Measurements from ENCODE around the gene OR2A7. TPM values are rescaled to one million over a fixed set of nuclear protein-coding genes. Genes with fewer than 3 reads are reported as not detected.
"Not testable (repeated sequence)": the region's sequence is repeated elsewhere in the genome, so short reads cannot be mapped to it uniquely, and the experiment has no call there.

OR2A7 gene
- total and polyA plus RNA-seq, 12 donors: 0.36 to 3.2 (median 0.61) TPM; not detected in 2

DNA sequence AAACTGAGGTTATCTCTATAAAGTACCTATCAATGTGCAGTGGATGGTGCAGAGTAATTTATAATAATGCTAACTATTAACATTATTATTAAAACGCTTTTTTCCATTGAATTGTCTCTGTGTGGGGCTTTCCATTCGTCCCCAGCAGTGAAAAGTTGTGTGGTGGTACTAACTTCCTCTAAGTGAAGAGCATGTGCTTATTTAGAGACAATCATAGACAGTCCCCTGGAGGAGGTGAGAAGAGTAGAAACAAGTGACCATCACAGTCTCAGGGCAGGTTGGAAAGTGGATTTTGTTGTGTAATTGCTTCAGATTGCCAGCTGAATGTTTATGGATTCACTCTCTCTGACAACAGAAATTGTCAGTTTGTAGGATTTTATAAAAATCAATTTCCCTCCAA, 33.6 kb downstream of the OR2A7 start:
- no CpG with 5 or more reads among the region's 2 CpGs for WGBS, 4 donors

DNA sequence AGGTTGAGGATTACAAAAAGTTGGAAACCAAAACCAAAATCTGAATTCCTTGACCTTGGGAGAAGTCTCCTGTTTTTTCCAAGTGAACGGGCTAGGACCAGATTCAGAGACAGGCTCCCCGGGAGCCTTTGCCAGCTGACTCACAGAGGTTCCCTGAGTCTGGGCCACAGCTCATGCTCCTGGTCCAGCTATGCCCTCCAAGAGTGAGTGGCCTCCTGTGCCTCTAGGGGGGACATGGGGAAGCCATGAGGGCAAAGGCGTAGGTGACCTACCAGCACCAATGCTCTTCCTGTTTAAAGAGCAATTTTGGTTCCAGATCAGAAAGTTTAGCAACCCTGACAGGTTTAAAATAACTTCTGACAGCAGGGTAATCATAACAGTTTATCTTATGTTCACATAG, 35.8 kb downstream of the OR2A7 start:
- intact Hi-C loops (cut with DNase I); DNase-seq; H3K27me3 ChIP-seq: not testable (repeated sequence)

More for the DNA sequence above, 33.6 kb downstream of the OR2A7 start:
- intact Hi-C loops (cut with DNase I); H3K27me3 ChIP-seq; H3K9me3 ChIP-seq (replicated peaks in 1 of 3); DNase-seq; H3K36me3 ChIP-seq (replicated peaks in 1 of 2); H3K27ac ChIP-seq; H3K4me3 ChIP-seq; H3K4me1 ChIP-seq (replicated peaks in 1 of 2): not testable (repeated sequence)

DNA sequence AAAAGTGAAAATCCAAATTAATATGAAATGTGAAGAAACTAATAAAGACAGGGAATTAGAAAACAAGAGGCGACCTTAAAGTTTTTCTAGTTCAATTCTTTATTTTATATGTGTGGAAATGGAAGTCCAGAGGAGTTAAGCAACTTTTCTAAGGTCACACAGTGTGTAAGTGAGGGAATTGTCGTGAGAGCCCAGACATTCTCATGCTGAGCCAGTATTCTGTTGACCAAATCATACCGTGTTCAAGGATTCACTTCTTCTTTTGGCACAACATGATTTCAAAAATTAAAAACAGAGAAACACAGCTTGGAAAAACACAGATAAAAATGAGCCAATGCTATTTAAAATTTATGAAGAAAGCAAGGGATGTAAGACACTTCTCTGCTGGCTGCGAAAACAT, 37.7 kb downstream of the OR2A7 start:
- H3K36me3 ChIP-seq (replicated peaks in 1 of 2); H3K9me3 ChIP-seq (replicated peaks in 1 of 3); intact Hi-C loops (cut with DNase I); H3K27ac ChIP-seq; H3K27me3 ChIP-seq; H3K4me3 ChIP-seq; DNase-seq; H3K4me1 ChIP-seq (replicated peaks in 1 of 2): not testable (repeated sequence)
- 52 to 73% (median 67%) methylated on average over 3 of the region's 4 CpGs for WGBS, 4 donors

More for the DNA sequence above, 35.8 kb downstream of the OR2A7 start:
- H3K4me3 ChIP-seq; H3K4me1 ChIP-seq (replicated peaks in 1 of 2); H3K9me3 ChIP-seq (replicated peaks in 1 of 3); H3K36me3 ChIP-seq (replicated peaks in 1 of 2); H3K27ac ChIP-seq: not testable (repeated sequence)
- 63 to 96% (median 85%) methylated on average over 1 of the region's 3 CpGs for WGBS, 4 donors

DNA sequence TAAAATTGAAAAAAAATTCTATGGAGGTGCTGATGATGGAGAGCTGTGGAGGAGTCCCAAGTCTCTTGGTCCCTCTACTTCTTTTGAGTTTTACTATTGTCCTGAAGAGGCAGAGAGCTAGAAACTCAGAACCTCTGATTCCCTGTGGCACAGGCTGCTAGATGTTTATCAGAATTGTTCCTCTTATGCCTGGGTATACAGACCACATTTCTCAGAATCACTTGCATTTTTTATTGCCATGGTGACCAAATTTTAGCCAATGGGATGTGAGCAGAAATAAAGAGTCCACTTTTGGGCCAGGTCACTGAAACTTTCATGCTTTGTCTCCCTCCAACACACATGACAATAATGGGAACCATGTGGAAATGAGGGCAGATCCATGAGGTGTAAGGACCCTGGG, 40.9 kb downstream of the OR2A7 start:
- intact Hi-C loops (cut with DNase I); H3K4me3 ChIP-seq; H3K4me1 ChIP-seq (replicated peaks in 1 of 2); H3K27ac ChIP-seq; H3K27me3 ChIP-seq; H3K36me3 ChIP-seq (replicated peaks in 1 of 2); H3K9me3 ChIP-seq (replicated peaks in 1 of 3); DNase-seq: not testable (repeated sequence)

DNA sequence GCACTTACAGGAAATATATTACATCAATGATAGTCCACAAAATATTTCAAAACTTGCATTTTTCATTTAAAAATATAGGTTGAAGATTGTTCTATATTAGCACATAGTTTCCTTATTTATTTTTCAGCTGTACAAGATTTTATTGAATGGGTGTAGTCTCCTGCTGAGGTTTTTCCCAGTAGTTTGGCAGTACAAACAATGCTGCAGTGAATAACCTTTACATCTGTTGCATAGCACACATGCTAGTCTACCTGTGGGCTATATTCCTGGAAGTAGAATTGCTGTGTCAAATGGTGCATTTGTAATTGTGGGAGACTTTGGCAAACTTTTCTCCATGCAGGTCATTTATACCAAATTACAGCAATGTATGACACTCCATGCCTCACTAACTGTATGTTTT, 44.1 kb downstream of the OR2A7 start:
- H3K4me1 ChIP-seq (replicated peaks in 1 of 2); H3K36me3 ChIP-seq (replicated peaks in 1 of 2); intact Hi-C loops (cut with DNase I); H3K9me3 ChIP-seq (replicated peaks in 1 of 3); DNase-seq; H3K27me3 ChIP-seq; H3K4me3 ChIP-seq; H3K27ac ChIP-seq: not testable (repeated sequence)

DNA sequence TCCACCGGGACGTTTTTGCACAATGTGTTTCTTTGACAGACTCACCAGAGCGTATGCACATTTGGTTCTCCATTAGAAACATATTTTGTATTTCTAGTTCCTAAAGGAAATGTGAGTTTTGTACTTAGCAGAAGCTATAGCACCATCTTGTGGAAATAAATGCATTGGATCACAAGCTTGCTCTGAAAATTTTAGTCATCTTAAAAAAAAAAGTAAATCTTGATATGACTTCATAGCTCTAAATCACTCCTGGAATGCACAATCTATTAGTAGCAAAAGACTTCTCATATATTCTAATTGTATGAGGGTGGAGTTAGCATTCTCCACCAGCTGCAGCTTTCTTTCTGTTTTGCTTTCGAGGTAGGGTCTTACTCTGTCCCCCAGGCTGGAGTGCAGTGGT, 45.4 kb downstream of the OR2A7 start:
- H3K36me3 ChIP-seq (replicated peaks in 1 of 2); H3K27ac ChIP-seq; H3K27me3 ChIP-seq; H3K4me1 ChIP-seq (replicated peaks in 1 of 2); intact Hi-C loops (cut with DNase I); H3K4me3 ChIP-seq; DNase-seq; H3K9me3 ChIP-seq (replicated peaks in 1 of 3): not testable (repeated sequence)
- WGBS, 4 donors: 100% methylated on average over 1 of the region's 4 CpGs; no CpG with 5 or more reads in 3 of the 4 donors

DNA sequence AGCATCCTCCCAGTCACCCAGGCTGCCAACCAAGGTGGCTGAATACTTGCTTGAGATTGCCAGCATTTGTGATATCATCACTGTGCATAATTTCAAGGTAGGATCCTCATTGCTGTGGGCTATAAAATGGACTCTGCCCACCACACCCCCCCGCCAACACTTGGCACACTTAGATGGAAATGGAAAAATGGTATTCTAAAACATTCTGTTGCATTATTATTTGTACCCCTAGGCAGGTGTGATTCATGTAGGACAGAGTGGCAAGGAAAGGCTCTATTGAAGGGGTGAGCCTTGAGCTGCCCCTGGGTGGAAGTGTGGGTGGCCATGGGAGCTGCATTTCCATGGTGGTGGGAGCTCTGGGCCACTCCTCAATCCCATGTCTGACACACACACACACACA, 46.0 kb downstream of the OR2A7 start:
- H3K27ac ChIP-seq; H3K4me1 ChIP-seq (replicated peaks in 1 of 2); intact Hi-C loops (cut with DNase I); H3K27me3 ChIP-seq; H3K4me3 ChIP-seq; DNase-seq; H3K9me3 ChIP-seq (replicated peaks in 1 of 3); H3K36me3 ChIP-seq (replicated peaks in 1 of 2): not testable (repeated sequence)
- WGBS, 4 donors: 94 to 100% (median 97%) methylated on average over 1 of the region's 1 CpG; no CpG with 5 or more reads in 1 of the 4 donors

DNA sequence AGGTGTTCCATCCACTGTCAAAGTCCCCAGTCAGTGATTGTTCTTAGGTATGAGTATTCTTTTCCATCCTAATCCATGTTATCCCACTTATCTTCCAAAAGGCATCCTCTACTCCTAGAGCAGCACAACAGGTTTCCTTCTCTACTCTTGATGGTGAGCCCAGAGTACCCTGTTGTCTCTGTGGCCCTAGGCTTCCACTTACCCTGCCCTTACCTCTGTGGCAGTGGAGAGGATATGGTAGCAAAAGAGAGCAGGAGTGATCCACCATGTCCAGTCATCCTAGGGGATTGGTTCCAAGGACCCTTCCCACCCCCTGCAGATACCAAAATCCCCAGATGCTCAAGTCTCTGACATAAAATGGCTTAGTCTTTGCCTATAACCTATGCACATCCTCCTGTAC, 47.4 kb downstream of the OR2A7 start:
- H3K4me1 ChIP-seq (replicated peaks in 1 of 2); H3K27ac ChIP-seq; H3K4me3 ChIP-seq; H3K27me3 ChIP-seq; DNase-seq; intact Hi-C loops (cut with DNase I); H3K9me3 ChIP-seq (replicated peaks in 1 of 3); H3K36me3 ChIP-seq (replicated peaks in 1 of 2): not testable (repeated sequence)

Other genes with a start within 250 kb of the OR2A7 start
- under 1 TPM in 1 of 9 donors, not detected in 8; under 0.01 TPM for gene OR2A5, start 215.8 kb downstream of the OR2A7 start, total RNA-seq
- not detected for gene OR2A5, start 215.8 kb downstream of the OR2A7 start, polyA plus RNA-seq
- gene OR2A25, start 195.0 kb downstream of the OR2A7 start, total RNA-seq: not detected
- gene OR2A25, start 195.0 kb downstream of the OR2A7 start, polyA plus RNA-seq: not detected
- not detected for gene OR2A12, start 178.5 kb downstream of the OR2A7 start, total RNA-seq
- gene OR2A12, start 178.5 kb downstream of the OR2A7 start, polyA plus RNA-seq: not detected
- gene OR2A2, start 155.2 kb downstream of the OR2A7 start, total RNA-seq: not detected
- gene OR2A2, start 155.2 kb downstream of the OR2A7 start, polyA plus RNA-seq: not detected
- not detected for gene OR2A14, start 141.6 kb downstream of the OR2A7 start, total RNA-seq
- not detected for gene OR2A14, start 141.6 kb downstream of the OR2A7 start, polyA plus RNA-seq
- gene CTAGE4, start 81.3 kb downstream of the OR2A7 start, total RNA-seq: 1 to 10 TPM in 1 of 9 donors, under 1 TPM in 5, not detected in 3; 0.23 to 2.3 (median 0.35) TPM
- 1 to 10 TPM in 1 of 3 donors, under 1 TPM in 1, not detected in 1; 0.88 to 1.1 TPM for gene CTAGE4, start 81.3 kb downstream of the OR2A7 start, polyA plus RNA-seq
- gene ARHGEF35, start 69.0 kb downstream of the OR2A7 start, total RNA-seq: 1 to 10 TPM in 7 of 9 donors, under 1 TPM in 2; 0.44 to 2.9 (median 1.1) TPM
- gene ARHGEF35, start 69.0 kb downstream of the OR2A7 start, polyA plus RNA-seq: 1 to 10 TPM; 1.5 to 2.8 (median 1.8) TPM
- under 1 TPM in 3 of 9 donors, not detected in 6; 0.11 to 0.18 (median 0.14) TPM for gene OR2A42, start 25.2 kb downstream of the OR2A7 start, total RNA-seq
- under 1 TPM; 0.07 to 0.16 (median 0.11) TPM for gene OR2A42, start 25.2 kb downstream of the OR2A7 start, polyA plus RNA-seq
- gene CTAGE8, start 4.5 kb upstream of the OR2A7 start, total RNA-seq: 1 to 10 TPM in 1 of 9 donors, under 1 TPM in 2, not detected in 6; 0.22 to 1.9 (median 0.87) TPM
- under 1 TPM in 2 of 3 donors, not detected in 1; 0.24 to 0.40 TPM for gene CTAGE8, start 4.5 kb upstream of the OR2A7 start, polyA plus RNA-seq
- under 1 TPM in 3 of 9 donors, not detected in 6; 0.11 to 0.20 (median 0.14) TPM for gene OR2A1, start 47.6 kb upstream of the OR2A7 start, total RNA-seq
- under 1 TPM in 2 of 3 donors, not detected in 1; 0.13 to 0.16 TPM for gene OR2A1, start 47.6 kb upstream of the OR2A7 start, polyA plus RNA-seq
- 10 to 100 TPM in 1 of 9 donors, 1 to 10 TPM in 7, under 1 TPM in 1; 0.50 to 10.1 (median 5.0) TPM for gene ARHGEF5, start 90.6 kb upstream of the OR2A7 start, total RNA-seq
- gene ARHGEF5, start 90.6 kb upstream of the OR2A7 start, polyA plus RNA-seq: 1 to 10 TPM; 1.0 to 3.5 (median 1.7) TPM
- gene NOBOX, start 138.9 kb upstream of the OR2A7 start, total RNA-seq: not detected
- gene NOBOX, start 138.9 kb upstream of the OR2A7 start, polyA plus RNA-seq: not detected

All from adrenal gland (tissue), 12 donors.